Hepatic stellate cell (primary cell): Measurements from ENCODE around the gene C1S.
"Not testable (repeated sequence)": the region's sequence is repeated elsewhere in the genome, so short reads cannot be mapped to it uniquely, and the experiment has no call there.

Source experiments
- DNase-seq: peaks from one replicate; pipeline ENCODE4 v3.0.0; 2011; ENCODE audit warnings: low spot score

The C1S gene

GRCh38 chr12:7046383-7047105, 14.0 kb upstream of the C1S start:
- no peak for DNase-seq

GRCh38 chr12:7047306-7047705, 13.2 kb upstream of the C1S start:
- DNase-seq: no peak

- not testable (repeated sequence) for DNase-seq
Measured at GRCh38 chr12:7049445-7049951, 11.0 kb upstream of the C1S start.

- DNase-seq: not testable (repeated sequence)
Measured at GRCh38 chr12:7049973-7050372, 10.5 kb upstream of the C1S start.

GRCh38 chr12:7054925-7055324, 5.6 kb upstream of the C1S start:
- DNase-seq: no peak

- not testable (repeated sequence) for DNase-seq
Measured at GRCh38 chr12:7055736-7056135, 4.8 kb upstream of the C1S start.

- DNase-seq: no peak
Measured at GRCh38 chr12:7058163-7058845, 2.2 kb upstream of the C1S start.

GRCh38 chr12:7058850-7059395, 1.6 kb upstream of the C1S start:
- no peak for DNase-seq

- no peak for DNase-seq
Measured at GRCh38 chr12:7059780-7060179, 738 bp upstream of the C1S start.

DNA sequence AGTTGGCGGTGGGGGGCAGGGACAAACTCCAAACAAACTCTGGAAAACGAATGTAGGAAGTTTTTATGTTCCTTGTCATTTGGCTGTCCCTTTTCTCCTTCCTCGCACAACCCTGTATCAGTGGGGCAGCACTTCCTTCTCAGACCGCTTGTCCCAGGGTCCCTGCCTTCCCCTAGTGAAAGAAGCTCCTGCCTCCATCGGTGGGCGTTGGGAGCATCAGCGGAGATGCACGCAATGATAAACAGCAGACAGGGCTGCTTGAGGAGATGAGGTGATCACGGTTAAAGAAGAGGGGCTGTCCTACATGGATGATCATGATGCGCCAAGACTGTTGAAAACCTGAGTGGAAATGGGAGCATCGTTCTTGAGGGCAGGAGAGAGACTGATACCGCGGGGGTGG, 620 bp downstream of the C1S start:
- no peak for DNase-seq

- no peak for DNase-seq
Measured at GRCh38 chr12:7061596-7061995, 1.1 kb downstream of the C1S start.

DNA sequence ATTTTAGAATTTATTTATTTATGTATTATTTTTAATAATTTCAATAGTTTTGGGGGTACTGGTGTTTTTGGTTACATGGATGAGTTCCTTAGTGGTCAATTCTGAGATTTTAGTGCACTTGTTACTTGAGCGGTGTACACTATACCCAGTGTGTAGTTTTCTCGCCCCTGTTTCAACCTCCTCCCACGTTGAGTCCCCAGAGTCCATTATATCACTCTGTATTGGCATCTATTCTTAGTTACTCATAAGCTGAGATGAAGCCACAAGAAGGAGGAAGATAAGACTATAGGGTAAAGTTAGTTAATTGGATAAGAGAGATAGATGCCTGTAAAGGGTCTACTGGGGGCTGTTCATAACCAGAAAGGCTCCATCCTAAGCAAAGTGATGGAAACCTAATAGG, 4.0 kb downstream of the C1S start:
- no peak for DNase-seq

GRCh38 chr12:7065073-7065623, 4.6 kb downstream of the C1S start:
- DNase-seq: no peak

- no peak for DNase-seq
Measured at GRCh38 chr12:7066596-7066995, 6.1 kb downstream of the C1S start.

GRCh38 chr12:7067096-7067495, 6.6 kb downstream of the C1S start:
- DNase-seq: no peak

GRCh38 chr12:7068240-7068993, 7.9 kb downstream of the C1S start:
- no peak for DNase-seq

GRCh38 chr12:7068994-7069346, 8.5 kb downstream of the C1S start:
- DNase-seq: no peak

DNA sequence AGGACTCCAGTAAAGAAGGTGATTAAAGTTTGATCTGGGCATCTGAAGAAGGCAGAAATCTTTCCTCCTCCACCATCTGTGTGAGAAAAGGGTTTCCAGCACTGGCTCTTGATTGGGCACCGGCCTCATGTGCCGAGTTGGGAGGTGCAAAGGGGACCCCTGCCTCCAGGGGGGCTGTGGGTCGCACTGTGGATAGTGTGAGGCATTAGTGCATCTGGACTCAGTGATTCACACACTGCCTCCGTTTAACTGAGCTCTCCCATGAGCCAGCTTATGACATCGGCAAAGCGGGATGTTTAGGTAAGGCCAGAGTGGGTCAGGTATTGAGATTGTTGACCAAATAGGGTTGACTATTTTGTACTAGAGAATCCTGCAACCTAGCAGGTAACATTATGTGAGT, 8.9 kb downstream of the C1S start:
- no peak for DNase-seq

- DNase-seq: no peak
Measured at GRCh38 chr12:7072035-7072434, 11.5 kb downstream of the C1S start.

- DNase-seq: no peak
Measured at GRCh38 chr12:7072554-7072953, 12.0 kb downstream of the C1S start.

DNA sequence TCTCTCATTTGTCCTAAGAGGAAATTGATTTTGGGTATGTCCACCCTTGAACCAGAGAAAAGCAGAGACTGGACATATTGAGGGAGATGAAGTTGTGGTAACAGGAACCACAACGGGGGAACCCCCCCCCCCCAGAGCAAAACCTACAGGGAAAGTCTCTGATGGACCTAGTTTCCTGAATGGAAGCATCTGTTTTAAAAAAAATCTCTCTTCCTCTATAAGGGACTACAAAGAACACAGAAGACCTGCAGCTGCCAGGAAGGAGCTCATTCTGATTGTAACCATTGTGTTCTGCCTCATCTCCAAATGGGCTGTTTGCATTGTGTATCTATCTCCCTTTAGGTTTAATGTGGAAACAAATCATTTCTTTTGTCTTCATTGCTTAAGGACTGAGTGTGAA, 13.4 kb downstream of the C1S start:
- DNase-seq: no peak

DNA sequence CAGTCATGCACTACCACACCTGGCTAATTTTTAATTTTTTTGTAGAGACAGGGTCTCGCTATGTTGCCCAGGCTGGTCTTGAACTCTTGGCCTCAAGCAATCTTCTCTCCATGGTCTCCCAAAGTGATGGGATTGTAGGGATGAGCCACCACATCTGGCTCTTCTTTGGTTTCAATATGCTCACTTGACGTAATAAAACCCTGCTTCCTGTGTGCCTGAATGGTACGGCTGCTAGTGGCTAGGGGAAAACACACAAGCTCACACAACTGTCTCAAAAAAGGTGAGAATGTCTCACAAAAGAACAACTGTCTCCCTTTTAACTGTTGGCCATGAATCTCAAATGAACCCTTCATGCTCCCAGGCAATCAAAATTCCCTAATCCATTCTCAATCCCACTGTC, 15.0 kb downstream of the C1S start:
- DNase-seq: no peak
